B cell (primary cell): ENCODE measurements around the gene RHOV.

ENCODE experiments used
- EZH2 ChIP-seq: IDR thresholded peaks from 2 replicates; pipeline ENCODE4 v1.6.1; 2012; ENCODE audit warnings: borderline replicate concordance, low read depth, mild to moderate bottlenecking, moderate library complexity, low read length; ENCODE audit not compliant: insufficient read depth, poor library complexity, severe bottlenecking
- TF ChIP-seq, protein P1 (sequence below): fragments of 200-600 bp; IDR thresholded peaks from one replicate; pipeline ENCODE4 v1.8.0; 2022; ENCODE audit warnings: antibody characterized with exemption, mild to moderate bottlenecking

DNA sequence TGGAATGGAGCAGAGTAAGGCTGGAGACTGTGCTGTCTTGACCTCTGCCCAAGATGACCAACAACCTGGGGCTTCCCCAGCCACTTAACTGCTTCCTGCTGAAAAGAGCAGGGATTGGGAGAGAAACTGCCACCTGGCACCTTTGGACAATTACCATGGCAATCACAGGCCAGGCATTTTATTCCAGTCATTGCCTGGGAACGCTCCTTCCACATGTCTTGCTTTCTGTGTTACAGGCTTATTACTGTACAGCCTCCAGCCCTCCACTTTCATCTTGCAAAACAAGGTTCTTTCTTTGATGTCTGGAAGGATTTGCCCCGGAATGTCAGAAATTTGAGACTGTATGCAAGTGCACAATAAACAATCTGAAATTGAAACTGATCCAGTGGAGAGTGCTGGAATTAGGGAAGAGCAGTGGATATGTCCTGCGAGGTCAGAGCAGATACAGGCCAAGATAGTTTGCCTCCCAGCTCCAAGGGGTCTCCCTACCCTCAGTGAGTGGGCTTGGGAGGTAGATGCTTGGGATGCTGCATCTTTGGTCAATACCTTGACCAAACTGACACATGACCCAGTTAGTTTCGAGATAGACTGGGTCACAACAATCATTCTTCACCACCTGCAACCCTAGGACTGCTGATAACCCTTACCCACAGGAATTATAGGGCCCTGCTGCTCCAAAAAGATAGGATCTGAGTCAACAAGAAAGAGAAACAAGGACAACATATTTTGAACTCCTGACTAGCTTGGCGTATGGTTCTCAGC is 48.2 kb downstream of the RHOV start:
- TF ChIP-seq, protein P1, sequence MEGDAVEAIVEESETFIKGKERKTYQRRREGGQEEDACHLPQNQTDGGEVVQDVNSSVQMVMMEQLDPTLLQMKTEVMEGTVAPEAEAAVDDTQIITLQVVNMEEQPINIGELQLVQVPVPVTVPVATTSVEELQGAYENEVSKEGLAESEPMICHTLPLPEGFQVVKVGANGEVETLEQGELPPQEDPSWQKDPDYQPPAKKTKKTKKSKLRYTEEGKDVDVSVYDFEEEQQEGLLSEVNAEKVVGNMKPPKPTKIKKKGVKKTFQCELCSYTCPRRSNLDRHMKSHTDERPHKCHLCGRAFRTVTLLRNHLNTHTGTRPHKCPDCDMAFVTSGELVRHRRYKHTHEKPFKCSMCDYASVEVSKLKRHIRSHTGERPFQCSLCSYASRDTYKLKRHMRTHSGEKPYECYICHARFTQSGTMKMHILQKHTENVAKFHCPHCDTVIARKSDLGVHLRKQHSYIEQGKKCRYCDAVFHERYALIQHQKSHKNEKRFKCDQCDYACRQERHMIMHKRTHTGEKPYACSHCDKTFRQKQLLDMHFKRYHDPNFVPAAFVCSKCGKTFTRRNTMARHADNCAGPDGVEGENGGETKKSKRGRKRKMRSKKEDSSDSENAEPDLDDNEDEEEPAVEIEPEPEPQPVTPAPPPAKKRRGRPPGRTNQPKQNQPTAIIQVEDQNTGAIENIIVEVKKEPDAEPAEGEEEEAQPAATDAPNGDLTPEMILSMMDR = no peak
- TF ChIP-seq EZH2 = no peak
